HG02623 (cell line): ENCODE measurements around the gene LGR4.

Experiments
- ATAC-seq: cut with Tn5 transposase; IDR thresholded peaks from one replicate; pipeline ENCODE4 v1.9.1; 2021; ENCODE audit warnings: moderate library complexity; ENCODE audit not compliant: unreplicated experiment

LGR4 gene

DNA sequence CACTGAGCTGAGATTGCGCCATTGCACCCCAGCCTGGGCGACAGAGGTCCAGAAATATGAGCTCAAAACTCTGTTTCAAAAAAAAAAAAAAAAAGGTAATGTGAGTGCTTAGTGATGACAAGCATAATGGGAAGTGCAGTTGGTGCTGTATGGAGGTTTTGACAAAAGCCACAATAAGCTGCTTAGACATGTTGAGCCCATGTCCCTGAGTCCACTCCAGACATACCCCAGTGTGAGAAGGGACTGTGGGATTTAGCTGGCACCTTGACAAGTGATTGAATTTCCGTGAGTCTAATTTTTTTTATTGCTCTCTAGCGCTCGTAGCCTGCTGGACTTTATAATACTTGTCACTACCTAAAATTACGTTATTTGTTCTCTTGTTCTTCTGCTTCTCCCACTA, 15.1 kb upstream of the LGR4 start:
- ATAC-seq: no peak

GRCh38 chr11:27485930-27486773, 13.6 kb upstream of the LGR4 start:
- no peak for ATAC-seq

DNA sequence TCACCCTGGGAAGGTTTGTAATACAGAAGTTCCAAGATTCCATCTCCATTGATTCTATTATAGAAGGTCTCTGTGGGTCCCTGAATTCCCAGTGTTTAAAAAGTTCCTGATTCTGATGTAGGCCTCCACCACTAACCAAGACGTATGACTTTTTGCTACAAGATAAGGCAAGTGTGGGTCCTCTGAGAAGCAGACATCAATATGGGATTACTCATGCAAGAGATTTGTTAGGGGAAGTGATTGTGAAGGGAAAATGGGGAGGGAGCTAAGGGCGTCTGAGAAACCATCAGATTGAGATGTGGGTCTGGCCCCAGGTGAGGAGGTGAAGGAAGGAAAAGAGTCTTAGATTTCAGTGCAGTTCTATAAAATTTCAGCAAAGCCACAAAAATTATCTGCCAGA, 10.2 kb upstream of the LGR4 start:
- ATAC-seq: no peak

DNA sequence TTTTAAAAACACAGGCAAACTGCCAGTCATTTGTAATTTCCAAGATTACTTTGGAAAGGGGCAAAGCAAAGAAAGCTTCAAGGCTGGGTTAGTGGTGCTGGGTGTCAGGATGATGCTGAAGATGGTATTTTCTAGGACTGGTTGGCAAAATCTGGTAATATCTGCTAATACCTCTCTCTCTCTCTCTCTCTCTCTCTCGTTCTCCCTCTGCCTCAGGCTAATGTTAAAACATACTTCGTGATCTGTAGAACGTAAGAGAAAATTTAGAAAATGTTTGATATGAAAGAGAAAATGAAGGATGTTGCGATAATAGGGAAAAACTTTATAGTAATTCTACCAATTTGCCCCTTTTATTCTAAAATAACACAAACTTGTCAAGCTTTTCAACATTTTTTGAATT, 9.4 kb upstream of the LGR4 start:
- no peak for ATAC-seq

DNA sequence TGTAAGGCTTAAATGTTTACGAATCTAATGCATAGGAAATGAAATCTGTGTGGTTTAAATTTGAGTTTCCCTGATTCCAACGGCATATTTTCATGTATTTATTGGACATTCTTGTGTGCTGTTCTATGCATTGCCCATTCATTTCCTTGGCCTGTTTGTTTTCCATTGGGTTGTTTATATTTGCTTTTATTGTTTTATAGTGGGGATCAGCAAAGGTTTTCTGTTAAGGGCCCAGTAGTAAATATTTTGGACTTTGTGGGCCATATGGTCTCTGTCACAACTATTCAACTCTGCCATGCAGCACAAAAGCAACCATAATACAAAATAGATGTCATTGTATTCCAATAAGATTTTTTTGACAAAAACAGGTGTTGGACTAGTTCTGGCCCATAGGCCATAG, 5.2 kb upstream of the LGR4 start:
- ATAC-seq: no peak

DNA sequence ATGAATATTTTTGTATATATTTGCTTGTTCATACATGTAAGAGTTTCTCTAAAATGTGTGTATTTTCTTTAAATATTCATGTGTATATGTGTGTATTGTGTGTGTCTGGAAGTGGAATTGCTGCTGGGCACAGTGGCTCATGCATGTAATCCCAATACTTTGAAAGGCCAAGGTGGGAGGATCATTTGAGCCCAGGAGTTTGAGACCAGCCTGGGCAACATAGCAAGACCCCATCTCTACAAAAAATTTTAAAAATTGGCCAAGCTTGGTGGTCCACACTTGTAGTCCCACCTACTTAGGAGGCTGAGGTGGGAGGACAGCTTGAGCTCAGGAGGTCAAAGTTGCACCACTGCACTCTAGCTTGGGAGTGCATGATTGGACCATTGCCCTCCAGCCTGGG, 4.7 kb upstream of the LGR4 start:
- no peak for ATAC-seq

DNA sequence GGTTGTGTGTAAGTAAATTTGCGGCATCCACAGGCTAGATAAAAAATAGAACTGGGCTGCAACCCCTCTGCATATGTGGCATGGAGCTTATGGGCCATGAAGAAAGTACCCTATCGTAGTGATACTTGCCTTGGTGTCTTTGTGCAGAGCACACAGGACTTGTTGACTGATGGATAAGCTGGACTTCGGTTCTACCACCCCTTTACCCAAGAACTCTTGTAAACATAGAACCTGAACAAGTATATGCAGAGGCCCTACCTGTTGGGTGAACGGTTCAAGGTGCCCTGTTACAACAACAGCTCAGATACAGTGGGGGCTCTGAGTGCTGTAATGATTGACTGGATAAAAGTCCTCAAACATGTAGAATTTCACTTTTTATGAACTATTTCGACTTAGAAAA, 3.0 kb upstream of the LGR4 start:
- ATAC-seq: no peak

DNA sequence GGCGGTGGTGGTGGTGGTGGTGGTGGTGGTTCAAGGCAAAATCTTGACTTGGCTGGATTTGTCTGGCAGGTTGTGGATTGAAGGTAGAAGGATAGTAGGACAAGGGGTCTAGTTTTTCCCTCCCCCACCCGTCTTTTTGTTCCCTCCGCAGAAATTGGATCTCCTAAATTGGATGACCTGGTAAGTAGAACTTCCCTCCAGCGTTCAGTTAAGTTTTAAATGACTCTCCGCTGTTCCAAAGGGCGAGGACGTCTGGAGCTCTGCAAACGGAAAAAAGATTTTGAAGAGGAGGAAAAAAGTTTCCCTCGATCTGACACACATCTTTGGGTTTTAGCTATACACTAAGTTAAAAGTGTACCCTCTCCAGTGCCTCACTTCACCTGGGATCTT, 422 bp upstream of the LGR4 start:
- no peak for ATAC-seq

DNA sequence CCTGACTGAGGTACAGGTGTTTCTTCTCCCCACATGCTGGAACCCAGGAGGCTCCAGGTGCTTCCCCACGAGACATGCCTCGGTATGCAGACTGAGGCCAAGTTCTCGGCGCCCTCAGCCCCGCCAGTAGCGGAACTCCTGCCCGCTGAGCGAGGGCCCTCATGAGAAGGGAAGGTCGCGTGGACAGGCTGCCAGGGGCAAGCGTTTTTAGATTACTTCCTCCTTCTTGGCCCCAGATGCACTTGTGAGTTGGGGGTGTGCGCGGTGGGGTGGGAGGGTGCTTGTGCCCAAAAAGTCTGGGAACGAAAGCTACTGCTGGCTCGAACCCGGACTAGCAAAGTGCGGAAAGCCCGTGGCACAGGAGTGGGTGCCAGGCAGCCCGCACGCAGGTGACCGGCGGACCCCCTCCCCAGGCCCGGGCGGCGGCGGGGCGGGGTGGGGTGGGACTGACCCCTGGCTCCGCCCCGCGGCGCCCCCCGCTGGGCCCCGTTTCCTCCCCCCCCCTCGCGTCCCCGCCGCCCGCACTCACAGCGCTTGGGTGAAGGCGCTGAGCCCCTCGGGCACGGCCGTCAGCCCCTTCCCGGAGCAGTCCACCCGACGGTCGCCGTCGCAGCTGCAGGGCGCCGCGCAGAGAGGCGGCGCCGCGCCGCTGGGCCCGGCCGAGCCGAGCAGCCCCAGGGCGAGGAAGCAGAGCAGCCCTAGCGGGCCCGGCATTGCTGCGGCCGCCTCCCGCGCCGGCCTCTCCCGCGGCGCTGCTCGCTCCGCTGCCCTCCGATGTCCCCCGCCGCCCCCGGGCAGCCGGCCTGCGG, 797 bp downstream of the LGR4 start:
- ATAC-seq: peak; percentile 43

DNA sequence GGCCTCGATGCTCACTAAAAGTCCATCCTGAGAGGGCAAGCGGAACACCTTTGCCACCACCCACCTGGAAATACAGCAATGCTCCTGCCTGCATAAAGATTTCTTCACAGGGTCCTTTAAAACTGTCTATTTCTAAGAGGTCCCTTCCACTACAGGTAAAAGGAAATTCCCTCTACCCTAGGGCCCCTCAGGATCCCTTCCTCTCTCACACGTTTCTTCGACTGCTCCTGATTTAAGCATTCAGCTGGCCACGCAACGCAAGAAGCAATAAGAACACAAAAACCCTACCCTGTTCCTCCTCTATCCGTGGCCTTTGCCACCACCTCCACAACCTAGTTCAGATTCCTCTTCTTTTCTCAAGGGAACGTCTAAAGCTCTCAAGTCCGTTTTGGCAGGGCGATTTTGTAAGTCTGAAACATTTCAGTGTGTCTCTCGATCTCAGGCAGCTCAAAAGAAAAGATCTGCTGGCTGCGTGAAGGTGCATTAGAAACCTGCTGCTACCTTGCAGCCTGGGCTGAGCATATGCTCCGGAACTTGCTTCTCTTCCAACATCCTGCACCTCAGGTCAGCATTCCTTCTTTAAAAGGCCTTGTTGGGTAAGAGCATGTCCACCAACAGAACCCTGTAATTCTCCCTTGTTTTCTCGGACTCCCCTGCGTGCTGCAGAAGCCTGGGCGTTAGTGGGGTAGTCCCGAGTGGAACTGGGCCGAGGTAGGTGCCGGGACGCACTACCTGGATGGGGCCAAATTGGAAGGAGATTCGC, 1.6 kb downstream of the LGR4 start:
- ATAC-seq: no peak

GRCh38 chr11:27470166-27470565, 2.4 kb downstream of the LGR4 start:
- ATAC-seq: no peak

DNA sequence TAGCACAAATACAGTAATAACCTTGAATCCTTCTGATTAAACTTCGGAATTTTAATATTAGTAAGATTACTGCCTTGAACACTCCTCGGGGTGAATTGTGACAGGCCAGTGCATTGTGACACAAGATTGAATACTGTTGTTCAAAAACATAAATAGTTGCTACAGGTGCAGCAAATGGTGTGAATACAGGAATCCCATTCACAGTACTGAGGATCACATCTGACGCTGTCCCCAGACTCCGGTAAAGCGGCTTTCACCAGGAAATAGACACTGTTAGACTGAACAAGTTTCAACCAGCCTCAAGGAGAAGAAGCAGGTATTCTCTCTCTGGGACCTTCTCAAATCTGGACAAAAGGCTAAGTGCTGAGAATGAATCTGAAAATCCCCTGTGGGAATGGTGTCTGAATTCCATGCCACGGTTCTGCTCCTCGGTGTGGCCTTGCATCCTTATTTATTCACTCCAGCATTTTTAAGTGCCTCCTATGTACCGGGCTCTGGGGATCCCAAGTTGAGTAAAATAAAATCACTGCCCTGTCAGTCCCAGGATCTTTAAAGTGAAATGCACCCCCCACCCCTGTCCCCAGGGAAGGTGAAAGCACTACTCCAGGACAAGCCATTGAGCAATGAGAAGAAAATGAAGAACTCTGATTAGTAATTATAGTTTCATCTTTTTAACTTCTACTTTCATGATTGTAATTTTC, 3.4 kb downstream of the LGR4 start:
- no peak for ATAC-seq

DNA sequence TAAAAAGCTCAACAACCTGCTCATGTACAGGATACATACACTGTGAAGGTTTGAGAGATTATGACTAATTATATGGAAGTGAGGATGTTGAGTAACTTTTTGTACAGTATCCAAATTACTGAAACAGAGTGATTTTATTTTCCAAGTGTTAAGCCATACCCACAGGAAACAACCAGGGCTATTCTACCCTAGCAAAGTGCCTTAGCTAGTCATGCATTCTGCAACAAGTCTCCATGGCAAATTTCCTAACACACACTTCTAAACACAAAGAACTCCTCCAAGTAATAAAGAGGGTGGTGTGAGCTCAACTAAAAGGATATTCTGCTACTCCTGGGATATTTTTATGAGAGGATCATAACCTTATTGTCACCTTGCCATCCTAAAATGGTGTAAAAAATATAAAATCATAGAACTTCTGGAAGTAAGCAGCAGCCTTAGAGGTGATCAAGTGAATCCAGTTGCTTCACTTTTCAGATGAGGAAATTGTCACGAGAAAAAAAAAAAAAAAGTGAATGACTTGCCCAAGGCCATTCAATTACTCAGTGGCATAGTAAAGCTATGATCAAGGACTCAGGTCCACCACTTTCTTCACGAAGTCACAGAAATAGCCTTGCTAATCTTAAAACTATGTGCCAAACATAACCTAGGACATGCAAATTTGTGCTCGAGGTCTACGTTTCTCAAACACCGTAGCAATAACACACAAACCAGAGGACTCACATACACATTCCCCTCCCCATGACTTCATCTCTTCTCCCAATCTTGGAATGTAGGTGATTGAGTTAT, 4.2 kb downstream of the LGR4 start:
- ATAC-seq: no peak

GRCh38 chr11:27467181-27467913, 5.2 kb downstream of the LGR4 start:
- no peak for ATAC-seq

DNA sequence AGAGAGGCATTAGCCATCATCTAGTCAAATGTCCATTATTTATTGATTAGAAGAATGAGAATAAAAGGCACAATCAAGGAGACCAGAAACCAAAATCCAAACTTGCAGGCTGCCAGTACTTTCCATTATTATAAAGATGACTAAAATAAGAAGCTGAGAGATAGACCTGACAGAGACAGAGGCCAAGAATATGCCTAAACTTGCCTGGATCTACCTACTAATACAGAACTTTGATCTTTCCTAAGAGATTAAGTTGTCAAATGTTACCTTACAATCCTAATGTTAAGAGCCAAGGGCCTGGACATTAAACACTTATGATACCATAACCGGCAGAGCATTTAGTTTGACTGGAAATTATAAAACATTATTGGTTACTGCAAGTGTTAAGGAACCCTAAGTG, 6.2 kb downstream of the LGR4 start:
- no peak for ATAC-seq

- ATAC-seq: no peak
Measured at GRCh38 chr11:27465629-27466028, 7.0 kb downstream of the LGR4 start.

GRCh38 chr11:27464909-27465308, 7.7 kb downstream of the LGR4 start:
- no peak for ATAC-seq

DNA sequence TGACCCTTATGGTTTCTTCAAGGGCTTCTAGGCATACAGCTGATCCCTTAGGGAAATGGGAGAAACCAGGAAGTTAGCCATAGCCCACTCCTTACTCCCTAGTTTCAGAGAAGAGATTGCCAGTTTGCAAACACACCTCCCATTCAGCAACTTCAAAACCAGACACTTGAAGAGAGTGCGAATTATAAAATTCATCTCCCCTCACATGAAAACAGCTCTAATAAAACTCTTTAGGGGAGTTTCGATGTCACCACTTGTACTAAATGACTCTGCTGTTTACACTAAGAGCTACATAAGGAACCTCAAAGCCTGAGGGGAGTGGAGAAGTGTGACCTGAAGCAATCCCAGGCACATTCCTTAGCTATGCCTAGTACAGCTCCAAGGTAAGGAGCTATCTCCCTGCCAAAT, 8.3 kb downstream of the LGR4 start:
- ATAC-seq: no peak

GRCh38 chr11:27462543-27462942, 10.0 kb downstream of the LGR4 start:
- ATAC-seq: no peak
